H1 (cell line): ENCODE data around the gene TMEM127. TPM values are rescaled to one million over a fixed set of nuclear protein-coding genes. Genes with fewer than 3 reads are reported as not detected.

Source experiments
- EZH2 ChIP-seq: fragments of 200-600 bp; sonication (generic); IDR thresholded peaks from 2 replicates; pipeline ENCODE4 v1.7.1; 2012; ENCODE audit warnings: low read depth, mild to moderate bottlenecking, moderate library complexity, low read length, inconsistent platforms; ENCODE audit not compliant: severe bottlenecking
- POLR2A ChIP-seq, 2 experiments: IDR thresholded peaks; 1 replicate in 1 of 2; 2 replicates in 1 of 2; pipeline ENCODE4 v1.6.1; 2011; ENCODE audit warnings: low read depth in 2 of 2, low read length in 2 of 2, mild to moderate bottlenecking in 2 of 2; ENCODE audit errors: control extremely low read depth in 1 of 2
- SAP30 ChIP-seq: fragments of 300-600 bp; sonication (generic); IDR thresholded peaks from 2 replicates; pipeline ENCODE4 v1.7.1; 2012; ENCODE audit warnings: low read length, moderate library complexity, mild to moderate bottlenecking, inconsistent platforms; ENCODE audit not compliant: insufficient read depth, insufficient replicate concordance
- SIN3A ChIP-seq, 2 experiments: IDR thresholded peaks in 1 of 2; conservative IDR thresholded peaks in 1 of 2; 2 replicates each; pipeline ENCODE4 v1.6.1; 2011 to 2012; ENCODE audit warnings: low read length in 2 of 2, improper control_type of control experiment in 1 of 2, low read depth in 1 of 2, mild to moderate bottlenecking in 1 of 2
- SIX5 ChIP-seq: IDR thresholded peaks from 2 replicates; pipeline ENCODE4 v1.6.1; 2011; ENCODE audit warnings: mild to moderate bottlenecking, low read depth, low read length
- polyA plus RNA-seq, 7 experiments: library from polyadenylated mRNA; depleted of rRNA in 3 of 7; stranded (reverse) in 5 of 7; unstranded in 2 of 7; fragments of >200 nt in 5 of 7; fragments of 200-250 nt in 2 of 7; gene quantifications; 1 replicate in 5 of 7; 2 replicates in 1 of 7; 4 replicates in 1 of 7; pipeline versions ENCODE4 v1.2.1 to v1.2.3, GENCODE V29; 2011 to 2013; ENCODE audit warnings: missing spikeins in 2 of 7, mixed read lengths in 2 of 7
- total RNA-seq: library from RNA; stranded (reverse); fragmentation: NEBNext Ultra II Directional; extraction: Animal tissue kit (Norgen Biotek cat#: 25700); gene quantifications from 2 replicates; pipeline ENCODE4 v1.2.1, GENCODE V29; 2021

The TMEM127 gene
- total and polyA plus RNA-seq, 2 of the 8 experiments (the other 6 are each of a cell fraction or from before 2014, with no cell fraction given), result 25.0 to 41.0 TPM

DNA sequence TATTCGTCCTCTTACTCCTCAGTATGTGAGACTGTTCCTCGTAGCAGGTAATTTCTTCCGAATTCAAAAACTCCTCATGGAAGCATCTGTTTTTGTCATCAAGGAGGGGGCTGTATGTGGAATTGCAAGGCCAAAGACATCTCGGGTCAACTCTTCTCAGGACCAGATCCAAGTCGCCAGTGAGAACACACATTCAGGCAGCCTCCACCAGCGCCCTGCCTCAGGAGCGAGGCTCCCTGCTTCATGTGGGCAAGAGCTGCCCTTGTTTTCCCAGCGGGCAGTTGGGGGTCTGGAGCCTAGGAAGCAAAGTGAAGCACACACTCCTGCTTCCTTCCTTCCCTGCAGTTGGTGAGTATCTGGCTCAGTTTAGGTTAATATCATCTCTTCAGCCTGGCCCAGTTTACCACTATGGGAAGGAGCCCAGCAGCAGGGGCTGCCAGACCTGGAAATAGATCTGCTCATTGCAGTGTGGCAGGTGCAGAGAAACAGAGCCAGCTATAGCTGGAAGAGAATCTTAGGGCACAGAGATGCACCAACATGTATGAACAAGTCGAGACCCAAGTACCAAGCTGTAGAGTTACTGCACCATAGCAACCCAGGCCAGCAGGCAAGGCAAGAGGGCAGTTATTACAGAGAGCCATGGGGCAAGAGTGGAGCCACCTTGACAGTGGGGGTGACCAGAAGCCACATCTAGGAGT lies 25.3 kb downstream of the TMEM127 start (continued):
- TF ChIP-seq EZH2 (no peak), POLR2A (IDR thresholded peaks at IDR 0.05; ENCODE audit: control extremely low read depth in 1 of 2, low read depth in 2 of 2, low read length in 2 of 2) (no peak), SAP30 (no peak), SIN3A (conservative IDR thresholded peaks at IDR 0.05 in 1 of 2, IDR thresholded peaks at IDR 0.05 in 1 of 2; ENCODE audit: low read depth in 1 of 2, low read length in 2 of 2) (no peak), SIX5 (no peak)
